ENCODE measurements around the gene COL19A1. TPM values are rescaled to one million over a fixed set of nuclear protein-coding genes. Genes with fewer than 3 reads are reported as not detected.
"Not testable (repeated sequence)": the region's sequence is repeated elsewhere in the genome, so short reads cannot be mapped to it uniquely, and the experiment has no call there.

The COL19A1 gene
- total RNA-seq, 2 donors from 2014 or later, result 0.07 TPM; not detected in 1

- TF ChIP-seq, protein P1, sequence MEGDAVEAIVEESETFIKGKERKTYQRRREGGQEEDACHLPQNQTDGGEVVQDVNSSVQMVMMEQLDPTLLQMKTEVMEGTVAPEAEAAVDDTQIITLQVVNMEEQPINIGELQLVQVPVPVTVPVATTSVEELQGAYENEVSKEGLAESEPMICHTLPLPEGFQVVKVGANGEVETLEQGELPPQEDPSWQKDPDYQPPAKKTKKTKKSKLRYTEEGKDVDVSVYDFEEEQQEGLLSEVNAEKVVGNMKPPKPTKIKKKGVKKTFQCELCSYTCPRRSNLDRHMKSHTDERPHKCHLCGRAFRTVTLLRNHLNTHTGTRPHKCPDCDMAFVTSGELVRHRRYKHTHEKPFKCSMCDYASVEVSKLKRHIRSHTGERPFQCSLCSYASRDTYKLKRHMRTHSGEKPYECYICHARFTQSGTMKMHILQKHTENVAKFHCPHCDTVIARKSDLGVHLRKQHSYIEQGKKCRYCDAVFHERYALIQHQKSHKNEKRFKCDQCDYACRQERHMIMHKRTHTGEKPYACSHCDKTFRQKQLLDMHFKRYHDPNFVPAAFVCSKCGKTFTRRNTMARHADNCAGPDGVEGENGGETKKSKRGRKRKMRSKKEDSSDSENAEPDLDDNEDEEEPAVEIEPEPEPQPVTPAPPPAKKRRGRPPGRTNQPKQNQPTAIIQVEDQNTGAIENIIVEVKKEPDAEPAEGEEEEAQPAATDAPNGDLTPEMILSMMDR (IDR thresholded peaks at IDR 0.05), result no peak
- no peak overlapping the region for H3K27ac ChIP-seq
- H3K27me3 ChIP-seq (replicated peaks; ENCODE audit: insufficient read depth), result no peaks in the 10 kb centered on the region
- no peak for ATAC-seq (ENCODE audit: insufficient number of reproducible peaks, low FRiP score, low read depth)
- H3K9me3 ChIP-seq, result no peaks in the 10 kb centered on the region
- no peaks in the 10 kb centered on the region for H3K4me1 ChIP-seq (ENCODE audit: control insufficient read depth in 1 of 2, low read depth in 2 of 2)
- DNase-seq (ENCODE audit: low spot score), result no peak
- no peaks in the 10 kb centered on the region for H3K36me3 ChIP-seq
- H3K4me3 ChIP-seq, result no peak overlapping the region
These were observed 46.3 kb upstream of the COL19A1 start for GRCh38 chr6:69820018-69820417.

DNA sequence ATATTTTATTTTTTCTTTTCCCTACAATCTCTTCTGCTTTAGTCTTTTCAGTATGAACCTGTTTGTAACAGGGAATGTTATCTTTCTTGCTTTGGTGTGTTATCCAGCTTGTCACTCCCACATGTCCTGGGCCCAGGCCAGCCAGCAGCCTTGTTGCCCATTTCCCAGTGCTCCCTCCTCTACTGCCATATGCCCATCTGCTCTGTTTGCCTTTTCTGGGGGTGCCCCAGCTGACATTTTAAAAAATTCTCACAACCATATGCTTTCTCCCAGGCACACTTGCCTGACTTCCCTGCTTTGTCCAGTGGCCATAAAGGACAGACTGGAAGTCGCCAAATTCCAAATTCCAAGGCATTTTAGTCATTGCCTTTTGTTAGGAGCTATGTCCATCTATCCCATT, 45.9 kb upstream of the COL19A1 start:
- Histone ChIP-seq H3K27ac (no peak overlapping the region), H3K4me1 (ENCODE audit: control insufficient read depth in 1 of 2, low read depth in 2 of 2) (no peaks in the 10 kb centered on the region), H3K27me3 (replicated peaks; ENCODE audit: insufficient read depth) (no peaks in the 10 kb centered on the region), H3K4me3 (no peak overlapping the region), H3K36me3 (no peaks in the 10 kb centered on the region), H3K9me3 (no peaks in the 10 kb centered on the region)
- ATAC-seq (ENCODE audit: insufficient number of reproducible peaks, low FRiP score, low read depth) (no peak), DNase-seq (ENCODE audit: low spot score) (no peak)
- TF ChIP-seq, protein P1 (IDR thresholded peaks at IDR 0.05), result no peak

- H3K36me3 ChIP-seq; H3K27me3 ChIP-seq (replicated peaks; ENCODE audit: insufficient read depth); DNase-seq (ENCODE audit: low spot score); H3K9me3 ChIP-seq; ATAC-seq (ENCODE audit: insufficient number of reproducible peaks, low FRiP score, low read depth); H3K4me1 ChIP-seq (ENCODE audit: control insufficient read depth in 1 of 2, low read depth in 2 of 2); H3K4me3 ChIP-seq; H3K27ac ChIP-seq: not testable (repeated sequence)
These were observed 42.0 kb upstream of the COL19A1 start for GRCh38 chr6:69824355-69824754.

- H3K27me3 ChIP-seq (replicated peaks; ENCODE audit: insufficient read depth), result no peaks in the 10 kb centered on the region
- H3K27ac ChIP-seq, result no peak overlapping the region
- H3K4me1 ChIP-seq (ENCODE audit: control insufficient read depth in 1 of 2, low read depth in 2 of 2), result no peaks in the 10 kb centered on the region
- no peaks in the 10 kb centered on the region for H3K9me3 ChIP-seq
- no peak for DNase-seq (ENCODE audit: low spot score)
- H3K4me3 ChIP-seq, result no peak overlapping the region
- no peak for ATAC-seq (ENCODE audit: insufficient number of reproducible peaks, low FRiP score, low read depth)
- H3K36me3 ChIP-seq, result no peaks in the 10 kb centered on the region
- TF ChIP-seq, protein P1 (IDR thresholded peaks at IDR 0.05), result no peak
These were observed 40.5 kb upstream of the COL19A1 start for GRCh38 chr6:69825904-69826303.

DNA sequence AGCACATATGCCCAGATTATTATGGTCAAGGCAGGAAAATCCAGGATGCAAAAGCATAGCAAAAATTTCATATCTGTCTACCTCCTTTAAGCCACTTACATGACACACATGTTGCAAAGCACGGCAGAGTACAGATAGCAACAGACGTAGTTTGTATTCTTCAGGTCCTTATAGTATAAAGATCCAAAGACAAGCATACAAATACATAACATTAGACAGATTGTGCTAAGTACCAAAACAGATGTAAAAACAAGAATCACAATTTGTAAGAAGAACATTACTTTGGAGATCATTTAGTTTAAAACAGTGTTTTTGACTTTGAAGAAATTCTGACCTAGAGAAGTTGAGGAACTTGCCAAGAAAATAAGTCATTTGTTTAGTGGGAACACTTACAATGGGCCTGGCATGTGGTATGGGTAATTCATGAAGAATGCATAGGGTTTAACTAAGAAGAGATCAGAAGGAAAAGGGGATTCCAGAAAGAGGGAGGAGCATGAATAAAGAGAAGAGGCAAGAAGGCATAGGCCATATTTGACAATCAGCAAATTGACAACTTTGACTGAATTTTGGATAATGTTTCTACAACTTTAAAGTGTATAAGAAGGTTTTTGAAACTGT, 39.0 kb upstream of the COL19A1 start:
- ATAC-seq (ENCODE audit: insufficient number of reproducible peaks, low FRiP score, low read depth) (no peak), DNase-seq (ENCODE audit: low spot score) (no peak)
- Histone ChIP-seq H3K27me3 (replicated peaks; ENCODE audit: insufficient read depth) (no peaks in the 10 kb centered on the region), H3K27ac (no peak overlapping the region), H3K4me3 (no peak overlapping the region), H3K4me1 (ENCODE audit: control insufficient read depth in 1 of 2, low read depth in 2 of 2) (no peaks in the 10 kb centered on the region), H3K36me3 (no peaks in the 10 kb centered on the region), H3K9me3 (no peaks in the 10 kb centered on the region)
- TF ChIP-seq, protein P1 (IDR thresholded peaks at IDR 0.05), result no peak

DNA sequence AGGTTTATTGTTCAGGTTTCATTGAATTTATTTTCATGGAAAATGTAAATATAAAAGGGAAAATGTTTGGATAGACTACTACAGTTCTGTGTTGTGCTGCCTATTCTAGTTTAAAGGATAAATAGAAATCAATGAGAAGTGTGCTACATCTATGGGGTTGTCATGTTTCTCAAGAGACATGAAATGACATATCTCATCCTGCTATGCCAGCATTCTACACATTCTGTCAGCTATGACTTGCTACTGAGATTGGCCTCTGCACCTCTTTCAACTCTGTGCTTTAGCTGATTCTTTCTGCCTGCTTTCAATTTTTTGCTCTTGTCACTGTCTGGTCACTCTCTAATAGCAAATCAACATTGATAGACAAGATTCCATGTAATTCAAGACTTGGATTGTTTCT, 33.8 kb upstream of the COL19A1 start:
- H3K27me3 ChIP-seq (replicated peaks; ENCODE audit: insufficient read depth), result no peaks in the 10 kb centered on the region
- DNase-seq (ENCODE audit: low spot score), result no peak
- H3K4me1 ChIP-seq (ENCODE audit: control insufficient read depth in 1 of 2, low read depth in 2 of 2), result no peaks in the 10 kb centered on the region
- TF ChIP-seq, protein P1 (IDR thresholded peaks at IDR 0.05), result no peak
- H3K9me3 ChIP-seq, result no peaks in the 10 kb centered on the region
- H3K27ac ChIP-seq, result no peak overlapping the region
- no peaks in the 10 kb centered on the region for H3K36me3 ChIP-seq
- no peak for ATAC-seq (ENCODE audit: insufficient number of reproducible peaks, low FRiP score, low read depth)
- no peak overlapping the region for H3K4me3 ChIP-seq

Measured in thoracic aorta (tissue), 2 donors.